Brain microvascular endothelial cell (primary cell): ENCODE results near the gene GRAMD2B.

Source experiments
- DNase-seq: peaks from one replicate; pipeline ENCODE4 v3.0.0-alpha.2; 2020
- H3K27ac ChIP-seq: fragments of 250-450 bp; sonication (Bioruptor Pico); 2 replicates; pipeline ENCODE4 v1.5.1; 2020; ENCODE audit warnings: mild to moderate bottlenecking, moderate library complexity
- H3K27me3 ChIP-seq: fragments of 250-450 bp; sonication (Bioruptor Pico); replicated peaks from 2 replicates; pipeline ENCODE4 v1.5.1; 2020; ENCODE audit warnings: mild to moderate bottlenecking
- H3K36me3 ChIP-seq: fragments of 250-450 bp; sonication (Bioruptor Pico); replicated peaks from 2 replicates; pipeline ENCODE4 v1.5.1; 2020; ENCODE audit warnings: mild to moderate bottlenecking
- H3K4me3 ChIP-seq: 2 replicates; pipeline ENCODE4 v1.5.1; 2011; ENCODE audit warnings: low read depth, mild to moderate bottlenecking, control low read depth, low read length, moderate library complexity
- in situ Hi-C: cut with HindIII; loops from 2 replicates; pipeline ENCODE4 v1.10.0; 2017; ENCODE audit warnings: low sequenced_read_pairs, low pct_ligation_motif_present
- TF ChIP-seq, protein P1 (sequence below): IDR thresholded peaks from 2 replicates; pipeline ENCODE4 v1.5.1; 2011; ENCODE audit warnings: low read depth, mild to moderate bottlenecking, moderate library complexity, low read length, control low read depth, inconsistent platforms; ENCODE audit errors: missing control alignments

Gene GRAMD2B

DNA sequence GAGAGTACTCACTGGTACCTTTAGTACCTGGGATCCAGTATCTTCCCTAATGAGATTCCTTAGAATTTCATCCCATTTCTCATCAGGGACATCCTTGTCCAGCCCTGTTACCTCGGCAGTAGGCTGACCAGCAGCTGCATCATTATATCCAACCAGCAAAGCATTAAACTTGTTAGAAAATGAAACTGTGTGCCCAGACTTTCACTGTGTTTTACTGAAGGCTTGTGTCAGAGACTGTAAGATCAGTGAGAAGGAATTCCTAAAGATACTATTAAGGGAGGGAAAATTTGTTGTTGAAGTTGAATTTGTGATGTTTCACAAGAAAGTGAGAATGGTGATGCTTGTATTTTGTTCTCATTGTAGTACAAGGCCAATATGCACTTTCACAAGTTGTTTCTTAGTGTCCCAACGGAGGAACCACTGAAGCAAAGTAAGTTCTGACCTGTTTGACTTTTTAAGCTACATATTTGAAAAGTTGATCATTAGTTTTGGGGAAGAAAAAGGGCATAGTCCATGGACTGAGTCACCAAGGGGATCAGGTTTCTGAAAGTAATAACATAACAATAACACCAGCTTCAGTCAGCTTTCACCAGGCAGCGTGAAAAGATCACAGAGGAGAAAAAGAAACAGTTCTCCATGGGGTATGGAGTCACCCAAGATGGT, 48.8 kb downstream of the GRAMD2B start:
- TF ChIP-seq, protein P1, sequence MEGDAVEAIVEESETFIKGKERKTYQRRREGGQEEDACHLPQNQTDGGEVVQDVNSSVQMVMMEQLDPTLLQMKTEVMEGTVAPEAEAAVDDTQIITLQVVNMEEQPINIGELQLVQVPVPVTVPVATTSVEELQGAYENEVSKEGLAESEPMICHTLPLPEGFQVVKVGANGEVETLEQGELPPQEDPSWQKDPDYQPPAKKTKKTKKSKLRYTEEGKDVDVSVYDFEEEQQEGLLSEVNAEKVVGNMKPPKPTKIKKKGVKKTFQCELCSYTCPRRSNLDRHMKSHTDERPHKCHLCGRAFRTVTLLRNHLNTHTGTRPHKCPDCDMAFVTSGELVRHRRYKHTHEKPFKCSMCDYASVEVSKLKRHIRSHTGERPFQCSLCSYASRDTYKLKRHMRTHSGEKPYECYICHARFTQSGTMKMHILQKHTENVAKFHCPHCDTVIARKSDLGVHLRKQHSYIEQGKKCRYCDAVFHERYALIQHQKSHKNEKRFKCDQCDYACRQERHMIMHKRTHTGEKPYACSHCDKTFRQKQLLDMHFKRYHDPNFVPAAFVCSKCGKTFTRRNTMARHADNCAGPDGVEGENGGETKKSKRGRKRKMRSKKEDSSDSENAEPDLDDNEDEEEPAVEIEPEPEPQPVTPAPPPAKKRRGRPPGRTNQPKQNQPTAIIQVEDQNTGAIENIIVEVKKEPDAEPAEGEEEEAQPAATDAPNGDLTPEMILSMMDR = no peak
- peak overlapping the region; percentile 10 for H3K27ac ChIP-seq
- in situ Hi-C loops = no loop called here
- peaks cover 19% of the 10 kb centered on the region for H3K36me3 ChIP-seq
- no peak overlapping the region for H3K4me3 ChIP-seq
- peak; percentile 76 for DNase-seq
- H3K27me3 ChIP-seq = no peaks in the 10 kb centered on the region

GRCh38 chr5:126472538-126472889, 49.3 kb downstream of the GRAMD2B start:
- no peaks in the 10 kb centered on the region for H3K27me3 ChIP-seq

DNA sequence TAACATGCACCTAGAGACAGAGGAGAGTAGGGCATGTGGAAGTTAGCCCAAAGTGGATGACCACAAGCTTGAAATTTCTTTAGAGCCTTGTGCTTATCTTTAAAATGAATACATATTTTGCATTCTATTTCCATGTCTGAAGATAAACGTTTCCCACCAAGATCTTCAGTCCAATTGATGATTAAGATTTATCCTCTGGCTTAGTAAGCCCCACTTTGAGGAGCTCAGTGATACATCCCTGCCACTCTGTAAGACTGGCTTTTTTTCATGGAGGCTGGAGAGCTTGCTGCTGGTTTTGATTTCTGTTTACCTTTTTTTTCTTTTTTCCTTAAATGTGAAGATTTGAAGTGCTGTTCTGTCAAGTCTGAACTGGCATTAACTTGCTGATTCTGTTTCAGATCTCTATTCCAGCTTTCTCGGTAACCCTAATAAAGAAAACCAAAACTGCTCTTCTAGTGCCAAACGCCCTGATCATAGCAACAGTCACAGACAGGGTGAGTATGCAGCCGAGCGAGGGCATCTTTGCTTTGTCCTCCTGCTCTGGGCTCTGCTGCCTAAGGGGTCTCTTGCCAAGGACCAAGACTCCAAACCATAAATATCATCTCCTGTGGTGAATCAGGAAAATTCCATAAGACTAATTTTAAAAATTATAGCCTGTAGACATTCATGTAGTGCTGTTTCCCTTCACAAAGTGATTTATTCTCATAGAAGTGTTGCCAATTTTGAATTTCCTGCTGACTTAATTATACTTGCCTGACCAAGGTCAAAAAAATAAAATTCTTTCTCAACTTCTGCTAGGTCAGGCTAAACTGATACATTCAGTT, 54.3 kb downstream of the GRAMD2B start:
- Histone ChIP-seq H3K4me3 (no peak overlapping the region), H3K27ac (peak overlapping the region; percentile 21), H3K27me3 (no peaks in the 10 kb centered on the region), H3K36me3 (peaks cover 36% of the 10 kb centered on the region)
- peak; percentile 20 for DNase-seq
- TF ChIP-seq, protein P1 = no peak
- in situ Hi-C loops = no loop called here

More at GRCh38 chr5:126472538-126472889, 49.3 kb downstream of the GRAMD2B start:
- DNase-seq = no peak
- in situ Hi-C loops = no loop called here
- TF ChIP-seq, protein P1 = no peak
- Histone ChIP-seq H3K36me3 (peaks cover 19% of the 10 kb centered on the region), H3K27ac (peak overlapping the region; percentile 10), H3K4me3 (no peak overlapping the region)

DNA sequence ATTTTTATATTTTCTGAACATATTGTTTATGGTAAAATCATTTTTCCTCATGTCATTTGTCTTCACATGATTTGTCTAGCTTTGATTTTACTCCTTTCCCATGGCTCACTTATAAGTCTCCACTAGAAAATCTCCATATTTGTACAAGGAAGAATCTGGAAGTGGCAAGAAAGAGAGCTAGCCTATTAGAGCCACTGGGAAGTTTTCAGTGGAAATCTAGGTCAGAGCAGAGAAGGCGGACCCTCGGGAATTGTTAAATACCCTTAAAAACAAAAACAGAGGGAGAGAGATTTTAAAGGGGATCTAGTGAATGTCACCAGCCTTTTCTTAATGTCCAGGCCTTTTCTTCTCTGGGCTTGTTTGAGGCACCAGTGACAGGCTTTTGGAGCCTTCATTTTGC, 56.6 kb downstream of the GRAMD2B start:
- Histone ChIP-seq H3K27me3 (no peaks in the 10 kb centered on the region), H3K4me3 (no peak overlapping the region), H3K27ac (no peak overlapping the region), H3K36me3 (peaks cover 36% of the 10 kb centered on the region)
- no peak for DNase-seq
- in situ Hi-C loops = no loop called here
- TF ChIP-seq, protein P1 = no peak

GRCh38 chr5:126480824-126481223, 57.6 kb downstream of the GRAMD2B start:
- DNase-seq = no peak
- TF ChIP-seq, protein P1 = no peak
- in situ Hi-C loops = no loop called here
- no peaks in the 10 kb centered on the region for H3K27me3 ChIP-seq
- peaks cover 46% of the 10 kb centered on the region for H3K36me3 ChIP-seq
- H3K27ac ChIP-seq = no peak overlapping the region
- H3K4me3 ChIP-seq = no peak overlapping the region

DNA sequence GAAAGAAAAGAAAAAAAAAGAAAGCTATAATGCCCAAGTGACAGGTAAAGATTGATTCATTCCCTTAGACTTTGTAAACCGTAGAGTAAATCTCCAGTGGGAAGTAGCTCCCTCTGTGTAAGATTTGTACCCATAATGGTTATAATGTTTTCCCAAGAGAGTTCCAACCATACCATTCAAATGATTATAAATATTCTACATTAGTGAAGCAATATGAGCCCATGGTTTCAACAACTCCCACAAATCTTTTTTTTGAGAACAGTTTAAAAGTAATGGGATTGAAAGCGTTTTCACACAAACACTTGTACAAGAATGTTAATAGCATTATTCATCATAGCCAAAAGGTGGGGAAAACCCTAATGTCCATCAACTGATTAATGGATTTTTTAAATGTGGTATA, 58.0 kb downstream of the GRAMD2B start:
- H3K27ac ChIP-seq = no peak overlapping the region
- in situ Hi-C loops = no loop called here
- no peak for DNase-seq
- TF ChIP-seq, protein P1 = no peak
- H3K27me3 ChIP-seq = no peaks in the 10 kb centered on the region
- no peak overlapping the region for H3K4me3 ChIP-seq
- peaks cover 50% of the 10 kb centered on the region for H3K36me3 ChIP-seq
